HG03521 (cell line): ENCODE results near the gene TWIST1.

ENCODE experiments used
- ATAC-seq: cut with Tn5 transposase; IDR thresholded peaks from one replicate; pipeline ENCODE4 v1.9.1; 2021; ENCODE audit warnings: mild to moderate bottlenecking, moderate library complexity; ENCODE audit not compliant: unreplicated experiment

The TWIST1 gene

DNA sequence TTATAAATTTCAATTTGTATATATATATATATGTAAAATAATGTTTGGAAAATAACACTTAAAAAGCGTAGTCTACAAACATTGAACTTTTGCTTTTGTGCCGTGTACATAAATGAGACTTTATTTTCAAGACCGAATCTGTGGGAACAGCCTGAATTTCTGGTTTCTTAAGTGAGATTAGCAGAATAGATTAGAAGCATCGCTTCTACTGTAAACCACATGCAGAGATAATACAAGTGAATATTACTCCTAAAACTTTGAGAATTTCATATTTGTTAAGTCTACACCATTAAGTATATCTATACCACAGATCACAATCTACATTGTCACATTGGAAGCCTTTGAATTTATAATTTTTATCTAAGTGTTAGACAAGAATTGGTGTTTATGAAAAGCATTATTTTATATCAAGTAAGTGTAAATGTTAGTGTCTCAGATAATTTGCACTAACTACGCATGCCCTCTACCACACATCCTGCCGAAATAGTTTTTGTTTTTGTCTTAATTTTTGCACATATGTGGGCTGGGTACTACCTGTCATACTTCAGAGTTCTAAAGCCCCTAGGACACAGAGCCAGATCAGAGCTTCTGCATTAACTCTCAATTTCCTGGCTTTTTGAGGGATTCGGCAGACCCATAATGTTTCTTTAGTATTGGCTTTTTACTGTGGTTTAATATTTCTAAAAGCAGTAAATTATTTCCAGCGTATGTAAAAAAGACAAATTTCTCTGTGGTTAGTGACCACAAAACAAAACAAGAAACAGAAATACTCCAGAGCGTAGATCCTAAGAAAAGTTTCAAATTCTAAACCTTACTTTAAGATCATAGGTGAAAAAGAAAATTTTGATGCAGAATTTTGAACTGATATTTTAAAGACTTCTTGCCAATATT, 20.0 kb downstream of the TWIST1 start:
- ATAC-seq: no peak

DNA sequence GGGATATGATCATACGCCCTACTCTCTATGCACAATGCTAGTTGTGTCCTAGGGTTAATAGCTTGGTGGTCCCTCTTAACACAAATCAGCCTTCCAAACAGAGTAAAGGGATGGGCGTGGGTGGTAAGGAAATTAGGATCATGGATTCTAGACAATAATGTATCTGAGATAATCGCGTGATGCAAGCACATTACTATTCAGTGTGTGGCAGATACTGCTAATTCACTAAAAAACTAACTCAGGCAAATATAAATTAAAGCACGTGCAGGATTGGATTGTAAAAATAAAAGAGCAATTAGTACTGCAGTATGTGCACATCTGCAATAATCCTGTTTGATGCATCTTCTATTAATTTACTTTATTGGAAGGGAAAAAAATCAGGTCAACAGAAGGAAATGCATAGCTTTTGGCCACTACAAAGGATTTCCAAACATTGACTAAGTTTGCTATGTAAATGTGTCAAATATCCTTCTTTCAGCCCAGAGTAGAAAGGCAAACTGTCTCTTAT, 22.0 kb downstream of the TWIST1 start:
- no peak for ATAC-seq

DNA sequence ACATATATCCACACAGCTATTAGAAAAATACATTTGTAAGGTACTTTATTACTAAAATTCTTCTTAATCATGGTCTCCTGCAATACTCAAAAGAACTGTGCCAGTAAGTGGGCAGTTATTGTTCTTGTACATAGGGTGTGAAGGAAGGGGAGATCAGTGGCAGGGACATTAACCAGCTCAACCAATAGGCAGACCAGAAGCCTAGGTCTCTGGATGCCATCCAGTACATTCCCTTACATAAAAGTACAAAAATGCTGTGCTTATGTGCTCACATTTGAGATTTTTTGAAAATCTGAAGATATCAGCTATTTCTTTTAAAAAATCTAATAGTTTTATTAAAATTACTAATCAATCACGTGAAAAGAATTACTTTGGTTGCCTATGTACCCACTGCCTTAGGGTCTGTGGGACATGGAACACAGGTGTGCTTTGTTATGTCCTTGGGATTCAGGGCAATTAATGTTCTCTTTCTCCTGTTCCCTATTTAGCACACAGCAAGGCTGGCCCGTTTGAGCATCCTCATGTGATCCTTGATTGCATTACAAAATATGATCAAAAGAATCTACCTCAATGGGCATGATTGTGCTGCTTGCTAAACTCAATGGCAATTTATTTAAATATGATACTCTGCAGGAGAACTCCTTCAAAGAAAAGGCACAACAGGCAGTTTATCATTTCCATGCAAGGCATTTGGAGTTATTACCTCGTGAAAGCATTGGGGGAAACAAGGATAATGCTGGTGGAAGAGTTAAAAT, 22.7 kb downstream of the TWIST1 start:
- no peak for ATAC-seq

DNA sequence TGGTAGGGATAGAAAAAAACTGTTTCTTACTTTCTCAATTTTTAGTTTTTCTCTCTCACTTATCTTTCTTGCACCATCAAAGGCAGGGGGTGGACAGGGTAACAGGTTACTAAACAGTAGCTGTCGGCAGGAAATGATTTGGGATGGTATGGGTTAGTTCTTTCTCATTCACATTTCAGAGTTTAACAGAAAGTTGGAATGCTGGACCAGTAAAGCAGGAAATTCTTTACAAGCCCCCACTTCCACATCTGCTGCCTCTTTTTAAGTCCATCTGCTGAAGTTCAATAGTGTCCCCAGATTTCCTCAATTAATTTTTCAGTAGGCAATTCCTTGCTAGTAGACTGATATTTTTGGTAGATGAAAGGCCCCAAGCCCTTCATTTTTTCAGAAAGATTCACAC, 23.3 kb downstream of the TWIST1 start:
- no peak for ATAC-seq

DNA sequence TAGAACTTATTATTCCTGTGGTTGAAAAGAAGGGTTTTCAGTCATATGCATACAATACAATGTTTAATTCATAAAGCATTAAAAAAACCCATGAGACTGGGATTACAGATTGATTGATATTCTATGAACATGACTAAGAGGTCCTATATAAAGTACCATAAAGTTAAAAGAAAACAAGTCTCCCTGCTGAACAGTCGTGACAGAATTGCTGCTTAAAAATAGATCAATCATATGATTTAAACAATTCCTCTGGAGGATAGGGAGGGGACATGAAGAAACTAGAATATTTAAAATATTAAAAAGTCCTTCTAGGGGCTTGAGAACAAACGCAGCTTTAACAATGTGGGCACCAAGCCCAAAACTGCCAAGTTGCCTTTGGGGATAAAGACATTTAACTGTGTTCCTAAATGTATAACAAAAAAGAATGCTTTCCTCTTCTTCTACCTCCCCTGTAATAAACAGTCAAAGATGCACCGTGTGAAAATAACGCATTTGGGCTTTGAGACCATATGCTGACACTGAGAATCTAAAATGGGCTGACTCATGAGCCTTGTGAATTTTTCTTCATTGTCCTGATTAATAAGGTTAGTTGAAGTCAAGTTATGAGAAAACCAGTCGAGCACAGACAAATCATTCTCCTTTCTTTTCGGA, 25.8 kb downstream of the TWIST1 start:
- ATAC-seq: no peak

DNA sequence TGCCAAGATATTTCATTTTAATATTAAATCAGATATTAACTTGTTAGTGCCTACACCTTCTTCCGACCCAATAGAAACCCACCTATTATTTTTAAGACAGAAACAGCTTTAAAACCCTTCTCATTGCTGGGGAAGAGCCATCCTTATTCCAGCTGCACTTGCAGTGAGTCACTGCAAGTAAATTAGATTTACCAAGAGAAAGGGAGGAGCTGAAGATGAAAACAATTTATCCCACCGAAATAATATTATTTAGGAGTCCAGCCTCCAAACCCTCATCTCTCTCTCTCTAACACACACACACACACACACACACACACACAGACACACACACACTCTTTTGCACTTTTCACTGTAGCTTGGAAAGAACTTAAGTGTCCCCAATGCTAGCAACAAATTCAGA, 26.9 kb downstream of the TWIST1 start:
- ATAC-seq: no peak

DNA sequence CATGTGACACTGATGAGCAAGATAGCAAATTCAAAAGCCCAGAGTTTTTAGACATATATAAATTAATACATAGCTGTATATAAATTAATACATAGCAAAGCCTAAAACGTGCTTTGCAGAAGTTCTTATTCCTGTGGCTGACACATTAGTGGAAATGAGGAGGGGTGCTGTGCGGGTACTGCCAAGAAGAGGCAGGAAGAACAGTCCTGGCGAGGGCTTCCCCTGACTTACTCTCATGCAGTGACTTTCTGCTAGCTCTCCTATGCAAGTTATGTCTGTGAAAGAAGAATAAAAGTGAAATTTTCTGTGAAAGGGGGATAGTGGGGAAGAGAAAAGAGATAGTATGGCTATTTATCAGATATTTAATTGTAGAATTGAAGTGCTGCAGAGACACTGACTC, 27.6 kb downstream of the TWIST1 start:
- no peak for ATAC-seq

DNA sequence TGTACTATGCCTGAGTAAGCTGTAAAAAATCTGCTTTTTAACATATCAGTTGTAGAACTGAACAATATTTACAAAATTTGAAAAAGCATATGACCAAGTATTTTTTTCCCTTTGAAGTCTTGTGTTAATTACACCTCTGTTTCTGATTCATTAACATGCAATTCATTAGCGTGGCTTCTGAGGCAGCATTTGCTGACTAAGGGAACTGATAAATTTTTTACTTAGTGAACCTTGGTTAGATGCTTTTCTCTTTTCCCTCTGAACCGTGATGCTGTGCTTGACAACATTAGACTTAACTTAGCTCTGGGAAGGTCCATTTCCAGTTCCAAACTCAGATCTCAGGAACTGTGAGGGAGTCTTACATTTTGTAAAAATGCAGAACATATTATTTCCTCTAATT, 28.1 kb downstream of the TWIST1 start:
- no peak for ATAC-seq

DNA sequence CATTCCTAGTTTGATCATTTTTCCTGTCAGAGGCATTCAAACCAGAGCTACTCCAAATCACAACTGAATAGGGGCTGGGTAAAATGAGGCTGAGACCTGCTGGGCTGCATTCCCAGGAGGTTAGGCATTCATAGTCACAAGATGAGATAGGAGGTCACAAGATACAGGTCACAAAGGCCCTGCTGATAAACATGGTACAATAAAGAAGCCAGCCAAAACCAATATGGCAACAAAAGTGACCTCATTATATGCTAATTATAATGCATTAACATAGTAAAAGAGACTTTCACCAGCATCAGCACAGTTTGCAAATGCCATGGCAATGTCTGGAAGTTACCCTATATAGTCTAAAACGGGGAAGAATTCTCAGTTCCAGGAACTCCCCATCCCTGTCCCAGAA, 37.3 kb downstream of the TWIST1 start:
- no peak for ATAC-seq

DNA sequence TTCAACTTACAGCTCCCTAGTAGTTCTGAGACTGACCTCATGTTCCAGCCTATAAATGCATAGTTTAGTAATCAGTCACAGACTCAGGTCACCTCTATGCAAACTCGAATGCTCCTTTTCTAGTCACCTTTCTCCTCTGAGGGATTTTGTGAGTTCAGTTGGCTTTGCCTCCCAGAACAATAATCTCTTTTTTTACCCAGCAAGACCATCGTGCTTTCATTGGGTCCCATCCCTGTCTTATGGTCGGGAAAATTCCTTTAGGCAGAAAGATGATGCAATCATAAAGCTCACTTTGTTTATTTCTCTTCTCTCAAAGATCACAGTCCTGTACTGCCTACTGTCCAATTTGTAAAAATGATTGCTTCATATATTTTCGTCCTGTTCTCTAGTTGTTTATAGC, 38.4 kb downstream of the TWIST1 start:
- no peak for ATAC-seq

DNA sequence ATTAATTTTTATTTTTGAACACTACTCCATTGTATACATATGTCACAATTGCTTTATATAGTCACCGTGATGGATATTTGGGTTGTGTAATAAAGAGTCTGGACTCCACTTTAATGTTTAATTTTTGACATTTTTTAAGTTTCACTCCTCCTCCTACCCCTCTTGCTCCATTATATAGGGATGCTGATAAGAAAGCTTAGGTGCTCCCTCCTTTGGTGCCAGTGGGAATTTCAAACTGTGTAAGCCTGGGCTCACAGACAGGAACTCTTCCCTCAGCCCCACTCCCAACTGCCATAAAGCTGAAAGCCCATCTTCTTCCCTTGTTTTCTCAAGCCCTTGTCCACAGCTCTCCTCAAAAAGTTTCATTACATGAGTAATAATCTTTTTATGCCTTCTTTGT, 47.6 kb downstream of the TWIST1 start:
- ATAC-seq: no peak

DNA sequence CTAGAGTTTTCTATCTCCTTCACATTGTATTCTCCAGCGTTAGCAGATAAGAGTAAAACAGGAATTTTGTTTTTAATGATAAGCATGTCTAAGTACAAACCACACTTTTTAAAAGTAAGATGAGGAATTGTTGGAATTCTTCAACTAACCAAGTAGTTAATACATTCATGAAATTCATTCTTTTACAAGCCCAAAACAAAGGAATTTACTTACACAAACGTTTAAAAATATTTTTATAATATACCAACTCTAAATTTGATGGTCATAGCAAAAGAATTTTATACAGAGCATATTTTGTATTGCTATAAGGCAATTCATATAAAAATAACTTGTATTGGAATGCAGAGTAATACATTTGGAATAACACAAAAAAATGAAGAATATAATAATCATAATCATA, 51.3 kb downstream of the TWIST1 start:
- no peak for ATAC-seq
